Muscle of back (tissue), 11 donors: ENCODE results near the gene HSDL2. TPM values are rescaled to one million over a fixed set of nuclear protein-coding genes. Genes with fewer than 3 reads are reported as not detected.

Source experiments
- DNase-seq, 3 donors: peaks; one replicate each; pipeline versions ENCODE4 v3.0.0 to v3.0.0-alpha.2; 2013
- polyA plus RNA-seq, 10 donors: library from polyadenylated mRNA; unstranded; fragments of 120-200 nt; gene quantifications; one replicate each; pipeline ENCODE4 v1.2.1, GENCODE V29; 2013; ENCODE audit not compliant: insufficient read length in 10 of 10

HSDL2 gene
- polyA plus RNA-seq, 10 donors = 58.9 to 79.8 (median 68.5) TPM

DNA sequence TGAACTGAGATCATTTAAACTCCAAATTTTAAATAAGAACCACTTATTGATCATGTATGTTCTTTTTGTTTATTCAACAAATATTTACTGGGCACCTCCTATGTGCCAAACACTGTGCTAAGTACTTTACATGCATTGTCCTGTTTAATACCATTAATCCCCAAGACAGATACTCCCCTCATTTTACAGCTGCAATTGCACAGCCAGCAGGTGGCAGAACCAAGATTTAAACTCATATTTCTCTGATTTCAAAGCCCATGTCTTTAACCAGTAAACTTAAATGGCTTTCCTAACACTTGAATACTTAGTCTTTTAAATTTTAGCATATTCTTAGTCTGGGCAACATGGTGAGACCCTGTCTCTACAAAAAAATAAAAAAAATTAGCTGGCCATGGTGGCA is 63.3 kb downstream of the HSDL2 start:
- peak in 2 of 3 donors; percentile 2 for DNase-seq

DNA sequence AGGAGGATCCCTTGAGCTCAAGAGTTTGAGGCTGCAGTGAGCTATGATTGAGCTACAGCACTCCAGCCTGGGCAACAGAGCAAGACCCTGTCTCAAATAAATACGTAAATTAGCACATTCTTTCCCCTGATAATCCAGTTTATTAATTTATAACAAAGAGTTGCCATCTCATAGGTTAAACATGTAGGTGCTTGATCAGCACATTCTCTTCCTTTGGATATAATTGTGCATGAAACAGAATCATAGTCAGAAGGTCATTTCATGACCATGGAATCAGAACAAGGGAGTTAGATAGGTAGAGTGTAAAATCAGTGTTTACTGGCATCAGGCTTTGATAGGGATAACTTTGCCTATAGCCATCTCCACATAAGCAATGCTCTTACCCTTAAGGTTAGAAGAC is 63.7 kb downstream of the HSDL2 start:
- no peak for DNase-seq

DNA sequence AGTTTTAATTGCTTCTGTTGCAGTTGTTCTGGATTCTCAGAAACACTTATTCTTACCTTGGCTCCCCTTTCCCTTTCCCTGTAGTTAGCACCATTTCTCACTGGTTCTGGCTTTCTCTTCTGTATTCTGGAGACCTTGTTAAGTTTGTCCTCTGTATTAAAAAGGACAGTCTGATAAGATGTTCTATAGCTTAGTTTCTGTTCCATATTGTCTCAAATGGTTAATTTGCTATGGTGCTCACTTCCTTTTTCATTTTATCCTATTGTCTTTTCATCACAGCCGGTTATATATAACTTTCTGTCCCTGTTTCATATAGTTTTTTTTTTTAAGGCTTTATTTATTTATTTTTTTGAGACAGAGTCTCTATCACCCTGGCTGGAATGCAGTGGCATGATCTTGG is 65.3 kb downstream of the HSDL2 start:
- DNase-seq = no peak

DNA sequence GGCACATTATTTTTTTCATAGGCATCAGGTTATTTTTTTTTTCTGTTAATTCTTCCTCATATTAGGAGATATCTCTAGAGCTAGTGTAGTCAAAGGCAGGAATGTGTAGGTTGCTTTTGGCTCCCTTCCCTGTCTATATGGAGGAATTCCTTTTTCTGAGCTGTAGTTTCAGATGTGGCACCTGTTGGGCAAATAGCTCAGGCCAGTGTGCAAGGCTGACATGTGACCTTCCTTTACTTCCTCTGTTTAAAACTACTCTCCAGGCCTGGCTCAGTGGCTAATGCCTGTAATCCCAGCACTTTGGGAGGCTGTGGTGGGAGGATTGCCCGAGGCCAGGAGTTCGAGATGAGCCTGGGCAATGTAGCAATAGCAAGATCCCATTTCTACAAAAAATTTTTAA is 66.2 kb downstream of the HSDL2 start:
- no peak for DNase-seq

DNA sequence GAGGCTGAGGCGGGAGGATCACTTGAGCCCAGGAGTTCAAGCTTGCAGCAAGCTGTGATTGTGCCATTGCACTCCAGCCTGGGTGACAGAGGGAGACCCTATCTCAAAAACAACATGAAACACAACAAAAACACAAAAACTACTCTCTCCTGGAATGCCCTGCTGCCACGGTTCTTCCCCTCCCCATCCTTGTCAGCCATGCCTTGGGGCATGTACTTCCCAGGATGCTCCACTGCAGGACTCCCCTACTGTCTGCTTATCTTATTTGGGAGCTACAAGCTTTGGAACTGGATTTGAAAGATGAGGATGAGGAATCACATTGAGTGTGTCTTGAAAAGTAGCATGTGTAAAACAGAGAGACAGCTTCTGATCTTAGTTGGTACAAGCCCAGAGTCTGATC is 66.6 kb downstream of the HSDL2 start:
- no peak for DNase-seq

DNA sequence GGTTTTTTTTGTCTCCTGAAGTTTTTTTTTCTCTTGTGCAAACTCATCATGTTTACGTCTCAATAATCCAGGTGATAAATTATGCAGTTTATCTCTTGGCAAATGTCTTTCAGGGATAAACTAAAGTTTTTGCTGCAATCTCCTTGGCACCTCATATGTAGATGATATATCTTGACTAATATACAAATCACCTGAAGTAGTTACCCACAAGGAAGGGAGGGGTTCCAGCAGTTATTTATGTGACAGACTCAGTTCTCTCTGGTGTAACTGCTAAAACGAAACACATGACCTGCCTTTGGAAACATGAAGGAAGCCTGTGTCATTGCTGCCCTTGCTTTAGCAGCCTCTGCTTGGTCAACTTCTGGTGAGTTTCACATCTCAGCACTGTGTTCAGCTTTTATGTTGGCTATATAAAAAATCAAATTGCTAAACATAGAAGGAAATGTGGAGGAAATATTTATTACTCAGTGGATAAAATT is 67.4 kb downstream of the HSDL2 start:
- DNase-seq = peak in 2 of 3 donors; percentile 4 to 21

DNA sequence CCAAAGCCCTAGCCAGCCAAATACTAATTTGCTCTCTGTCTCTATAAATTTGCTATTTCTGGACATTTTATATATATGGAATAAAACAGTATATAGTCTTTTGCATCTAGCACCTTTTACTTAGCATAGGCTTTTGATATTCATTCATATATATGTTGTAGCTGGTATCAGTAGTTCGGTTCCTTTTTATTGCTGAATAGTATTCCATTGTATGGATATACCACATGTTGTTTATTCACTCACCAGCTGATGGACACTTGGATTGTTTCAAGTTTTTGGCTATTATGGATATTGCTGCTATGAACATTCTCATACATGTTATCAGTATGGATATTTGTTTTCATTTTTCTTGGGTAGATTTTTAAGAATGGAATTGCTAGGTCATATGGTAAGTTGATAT is 82.9 kb downstream of the HSDL2 start:
- no peak for DNase-seq

DNA sequence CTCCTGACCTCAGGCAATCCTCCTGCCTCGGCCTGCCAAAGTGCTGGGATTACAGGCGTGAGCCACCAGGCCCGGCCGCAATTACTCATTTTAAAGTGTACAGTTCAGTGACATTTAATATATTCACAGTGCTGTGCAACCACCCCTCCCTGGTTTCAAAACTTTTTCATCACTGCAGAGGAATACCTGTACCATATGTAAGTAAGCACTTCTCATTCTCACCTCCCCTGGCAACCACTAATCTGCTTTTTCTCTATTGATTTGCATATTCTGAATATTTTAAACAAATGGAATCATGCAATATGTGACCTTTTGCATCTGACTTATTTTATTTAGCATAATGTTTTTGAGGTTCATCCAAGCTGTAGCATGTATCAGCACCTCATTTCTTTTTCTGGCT is 85.4 kb downstream of the HSDL2 start:
- no peak for DNase-seq

DNA sequence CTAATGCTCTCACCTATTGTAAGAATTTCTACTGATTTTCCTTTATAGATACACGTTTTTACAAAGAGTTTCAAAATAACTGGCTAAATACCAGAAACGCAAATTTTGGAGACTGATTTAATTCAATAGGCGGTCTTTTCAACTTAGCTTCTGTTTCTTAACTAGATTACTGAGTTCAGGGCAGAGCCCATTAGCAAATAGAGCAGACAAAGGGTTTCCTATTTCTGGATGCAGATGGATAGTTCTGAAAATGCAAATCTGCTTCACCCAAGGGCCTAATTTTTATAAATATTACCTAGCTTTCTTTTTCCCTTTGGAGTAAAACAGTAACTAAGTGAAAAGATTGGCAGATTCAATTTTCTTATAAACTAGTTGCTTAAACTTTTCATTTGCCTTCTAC is 93.1 kb downstream of the HSDL2 start:
- DNase-seq = no peak

DNA sequence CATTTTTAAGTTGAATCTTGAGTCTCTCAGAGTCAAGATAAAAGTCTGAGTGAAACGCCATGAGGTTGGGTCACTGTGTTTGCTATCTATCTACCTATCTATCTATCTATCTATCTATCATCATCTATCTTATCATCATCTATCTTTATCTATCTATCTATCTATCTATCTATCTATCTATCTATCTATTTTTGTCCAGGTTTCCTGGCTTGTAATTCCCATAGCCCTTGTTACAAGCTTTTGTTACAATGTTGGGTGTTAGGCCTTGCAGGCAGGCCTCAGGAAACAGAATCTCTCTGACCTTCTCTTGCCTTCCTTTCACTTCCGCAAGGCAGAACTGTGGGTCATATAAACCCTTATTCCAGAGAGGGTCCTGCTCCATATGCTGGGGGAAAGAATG is 94.1 kb downstream of the HSDL2 start:
- no peak for DNase-seq

DNA sequence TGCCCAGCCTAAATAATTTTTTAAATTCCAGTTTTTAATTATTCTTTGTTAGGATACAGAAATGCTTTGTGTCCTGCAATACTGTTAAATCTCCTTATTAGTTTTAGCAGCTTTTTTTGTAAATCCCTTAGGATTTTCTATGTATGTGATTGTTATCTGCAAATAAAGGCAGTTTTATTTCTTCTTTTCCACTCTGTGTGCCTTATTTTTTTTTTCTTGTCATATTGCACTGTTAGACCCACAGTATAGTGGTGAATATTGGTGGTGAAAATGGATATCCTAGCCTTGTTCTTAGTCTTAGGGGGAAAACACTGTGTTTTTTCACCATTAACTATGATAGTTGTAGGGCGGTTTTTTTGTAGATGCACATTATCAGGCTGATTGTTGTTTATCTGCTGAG is 95.4 kb downstream of the HSDL2 start:
- no peak for DNase-seq

DNA sequence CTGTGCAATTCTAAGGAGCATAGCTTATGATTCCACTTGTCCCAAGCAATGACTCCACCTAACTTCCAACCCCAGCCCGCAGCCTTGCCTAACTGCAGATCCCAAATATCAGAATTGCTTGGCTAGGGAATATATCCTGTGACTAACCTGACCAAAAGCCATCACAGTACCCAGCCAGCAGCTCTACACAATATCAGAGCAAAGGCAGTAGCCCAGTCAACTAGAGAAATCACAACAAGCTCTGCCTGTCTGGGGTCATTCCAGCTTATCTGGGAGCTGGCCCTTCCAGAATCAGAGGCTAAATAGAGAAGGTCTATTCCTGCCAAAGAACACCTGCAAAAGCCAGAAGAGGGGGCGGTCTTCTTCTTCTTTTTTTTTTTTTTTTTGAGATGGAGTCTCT is 97.4 kb downstream of the HSDL2 start:
- DNase-seq = no peak

DNA sequence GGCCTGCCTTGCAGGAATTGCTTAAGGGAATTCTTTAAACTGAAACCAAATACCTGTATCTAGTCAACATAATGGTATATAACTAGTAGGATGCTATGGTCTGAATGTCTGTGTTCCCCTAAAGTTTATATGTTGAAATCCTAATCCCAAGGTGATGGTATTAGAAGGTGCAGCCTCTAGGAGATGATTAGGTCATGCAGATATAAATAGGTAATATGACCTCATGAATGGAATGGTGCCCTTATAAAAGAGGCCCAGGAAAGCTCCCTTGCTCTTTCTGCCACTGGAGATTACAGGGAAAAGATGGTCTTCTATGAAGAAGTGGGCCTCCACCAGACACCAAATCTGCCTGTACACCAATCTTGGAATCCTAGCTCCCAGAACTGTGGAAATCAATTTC is 99.3 kb downstream of the HSDL2 start:
- no peak for DNase-seq

DNA sequence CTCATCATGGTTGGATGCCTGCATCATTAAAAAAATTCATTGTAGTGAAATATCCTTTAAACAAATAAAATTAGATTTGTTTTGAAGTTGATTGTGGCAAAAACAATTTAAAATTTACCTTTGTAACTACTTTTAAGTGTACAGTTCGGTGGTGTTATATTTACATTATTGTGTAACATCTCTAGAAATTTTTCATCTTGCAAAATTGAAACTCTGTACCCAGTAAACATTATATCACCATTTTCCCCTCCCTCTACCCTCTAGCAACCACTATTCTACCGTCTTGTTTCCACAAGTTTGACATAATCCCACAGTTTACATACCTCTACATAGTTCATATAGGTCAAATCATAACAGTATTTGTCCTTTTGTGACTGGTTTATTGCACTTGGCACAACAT is 104.7 kb downstream of the HSDL2 start:
- no peak for DNase-seq

DNA sequence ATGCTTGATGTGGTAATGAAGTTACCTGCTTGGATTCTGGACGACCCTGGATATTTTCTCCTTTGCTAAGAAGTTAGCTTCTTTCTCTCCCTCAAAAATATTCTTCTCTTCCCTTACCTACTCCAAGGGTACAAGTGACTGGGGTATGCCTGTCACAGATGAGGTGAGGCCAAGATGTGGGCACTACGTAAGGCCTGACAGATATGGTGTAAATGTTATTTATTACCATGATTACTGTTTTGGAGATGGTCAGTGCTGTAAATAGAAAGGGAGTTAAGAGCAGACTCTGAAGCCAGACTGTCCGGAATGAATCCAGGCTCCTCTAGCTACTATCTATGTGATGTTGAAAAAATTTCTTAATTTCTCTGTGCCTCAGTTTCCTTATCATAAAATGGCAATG is 105.7 kb downstream of the HSDL2 start:
- no peak for DNase-seq

DNA sequence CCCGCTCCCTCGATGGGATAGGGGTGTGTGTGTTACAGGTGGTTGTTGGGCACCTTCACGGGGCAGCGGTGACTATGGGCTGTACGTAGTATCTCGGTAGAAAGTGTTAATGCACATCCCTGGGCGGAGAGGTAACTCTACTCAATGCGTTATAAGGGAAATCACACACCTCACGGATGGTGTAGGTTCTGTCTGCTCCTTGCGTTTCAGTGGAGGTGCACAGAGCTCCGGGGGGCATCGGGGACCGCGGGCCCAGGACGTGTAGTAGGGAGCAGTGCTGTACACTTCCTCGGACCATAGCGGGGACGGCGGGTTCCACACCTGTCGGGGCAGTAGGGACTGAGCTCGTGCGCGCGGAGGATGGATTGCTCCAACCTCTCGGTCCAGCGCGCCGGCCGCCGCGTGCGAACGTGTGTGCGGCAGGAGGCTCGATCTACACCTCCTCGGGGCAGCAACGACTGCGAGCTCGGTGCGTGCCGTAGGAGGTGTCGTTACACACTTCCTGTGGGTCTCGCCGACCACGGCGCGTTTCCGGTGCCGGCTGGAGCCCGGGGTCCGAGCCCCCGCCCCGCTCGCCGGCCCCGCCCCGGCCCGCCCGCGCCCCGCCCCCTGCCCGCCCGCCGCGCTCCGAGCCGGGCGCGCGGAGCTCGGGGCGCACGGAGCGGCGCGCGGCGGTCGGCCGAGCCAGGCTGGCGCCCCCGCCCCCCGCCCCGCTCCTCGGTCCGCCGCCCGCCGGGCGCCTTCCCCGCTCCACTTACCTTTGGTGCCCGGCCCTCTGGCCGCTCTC is 106.5 kb downstream of the HSDL2 start, which contains the start of gene KIAA1958:
KIAA1958 (plus strand) TSS at position 607 of the 787 bp plus-strand sequence. CDS start 87,254 bp downstream, outside the sequence.
- peak; percentile 59 to 89 (median 80) for DNase-seq

DNA sequence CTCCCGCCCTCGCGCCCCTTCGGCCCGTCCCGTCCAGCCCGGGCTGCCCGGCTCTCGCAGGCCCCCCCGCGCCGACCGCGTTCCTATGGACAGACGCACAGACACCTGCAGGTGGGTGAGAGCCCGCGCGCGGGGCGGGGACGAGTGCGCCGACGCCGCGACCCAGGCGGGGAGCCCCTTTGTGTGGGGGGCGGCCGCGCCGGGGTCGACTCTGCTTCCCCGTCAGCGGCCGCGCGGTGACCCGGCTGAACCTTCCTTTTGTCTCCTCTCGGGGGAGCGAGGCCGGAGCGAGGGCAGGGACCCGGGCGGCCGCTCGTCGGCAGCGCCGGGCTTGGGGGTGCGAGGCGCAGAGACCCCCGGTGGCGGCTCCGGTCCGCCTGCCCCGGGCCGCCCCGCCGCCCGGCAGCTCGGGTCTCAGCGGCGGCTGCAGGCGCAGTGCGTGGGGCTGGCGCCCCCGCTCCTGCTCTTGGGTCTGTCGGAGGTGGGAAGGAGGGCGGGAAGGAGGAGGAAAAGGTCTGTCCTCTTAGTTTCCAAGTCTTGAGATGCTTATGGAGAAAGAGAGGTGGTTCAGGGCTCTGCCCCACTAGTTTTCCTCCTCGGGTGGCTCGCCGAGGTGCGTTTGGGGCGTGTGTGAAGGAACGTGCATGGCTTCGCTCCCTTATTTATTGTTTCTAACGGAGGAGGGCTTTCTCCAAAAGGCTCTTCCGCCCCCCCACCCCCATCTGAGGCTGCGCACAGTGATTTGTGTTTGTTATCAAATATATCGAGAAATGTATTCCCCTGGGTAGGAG is 107.3 kb downstream of the HSDL2 start:
- DNase-seq = peak; percentile 45 to 86 (median 60)

DNA sequence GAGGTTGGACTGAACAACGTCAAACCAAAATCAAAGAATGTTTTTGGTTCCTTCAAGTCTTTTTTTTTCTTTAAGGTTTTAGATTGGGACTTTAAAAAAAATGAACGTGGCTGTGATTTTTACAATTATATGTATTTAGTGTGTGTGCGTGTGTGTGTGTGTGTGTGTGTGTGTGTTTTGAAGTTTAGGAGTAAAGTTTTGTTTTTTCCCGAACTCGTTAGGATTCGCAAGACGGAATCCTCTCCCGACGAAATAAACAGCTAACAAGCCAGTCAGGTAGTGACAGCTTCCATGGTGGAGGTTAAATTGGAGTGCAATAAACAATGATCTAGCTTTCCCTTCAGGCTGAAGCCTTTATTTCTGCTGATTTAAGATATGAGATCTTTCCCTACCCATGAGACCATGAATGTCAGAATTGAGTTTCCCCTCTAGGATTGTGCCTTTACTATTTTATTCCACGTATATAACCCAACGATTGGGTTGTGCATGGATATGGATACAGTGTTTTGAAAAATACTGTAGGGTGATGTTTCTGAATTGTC is 108.0 kb downstream of the HSDL2 start:
- DNase-seq = peak in 2 of 3 donors; percentile 2 to 8

DNA sequence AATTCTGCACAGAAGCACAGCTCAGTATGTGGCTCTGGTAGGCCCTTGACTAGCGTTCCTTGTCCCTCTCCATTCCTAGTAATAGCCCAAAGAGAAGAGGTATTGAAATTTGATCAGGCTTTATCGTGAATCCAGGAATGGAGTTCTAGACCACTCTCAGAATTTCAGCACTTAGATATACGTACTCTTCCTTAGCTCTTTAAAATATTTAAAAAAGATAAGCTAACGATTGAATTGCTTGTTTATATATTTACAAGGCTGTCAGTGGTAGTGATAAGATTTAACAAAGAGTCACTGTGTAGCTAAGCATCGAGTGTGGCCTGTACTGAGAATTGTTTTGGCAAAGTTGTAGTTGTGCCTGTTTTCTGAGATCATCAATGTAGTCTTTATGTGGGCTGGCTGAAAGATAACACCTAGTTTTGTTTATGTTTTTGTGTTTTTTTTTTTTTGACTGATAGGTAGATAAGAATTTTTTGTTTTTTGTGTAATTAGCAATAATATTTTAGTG is 109.2 kb downstream of the HSDL2 start:
- no peak for DNase-seq

DNA sequence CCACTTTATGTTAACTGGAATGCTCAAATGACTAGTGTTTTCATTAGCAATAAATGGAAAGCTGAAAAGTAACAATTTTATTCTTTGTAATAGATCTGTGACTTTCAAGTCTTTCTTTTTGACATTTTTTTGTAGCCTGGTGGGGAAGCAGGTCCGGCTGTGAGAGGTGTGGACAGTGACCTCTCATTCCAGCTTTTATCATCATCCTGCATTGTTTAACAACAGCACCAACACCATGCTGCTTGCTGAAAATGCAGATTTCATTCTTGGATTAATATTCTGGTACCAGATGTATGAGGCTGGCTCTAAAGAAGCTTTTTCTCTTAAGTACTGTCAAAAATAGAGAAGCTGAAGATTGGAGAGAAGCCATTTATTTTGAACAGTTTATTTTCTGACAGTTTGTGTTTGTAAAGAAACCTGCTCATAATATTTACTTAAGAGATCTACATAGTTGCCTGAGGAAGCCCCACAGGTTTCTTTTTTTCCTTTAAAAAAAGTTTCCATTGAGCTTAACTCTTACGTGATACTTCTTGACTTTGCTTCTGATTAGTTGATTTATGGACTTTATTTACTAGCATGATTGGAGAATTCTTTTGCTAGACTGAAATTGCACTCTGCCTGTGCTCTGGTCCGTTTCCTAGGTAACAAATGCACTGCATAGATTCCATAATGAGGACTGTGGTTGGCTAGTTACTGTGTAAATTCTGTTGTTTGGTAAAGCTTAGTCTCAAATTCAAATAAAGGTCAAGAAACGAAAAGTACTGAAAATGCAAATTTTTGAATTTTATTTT is 110.2 kb downstream of the HSDL2 start:
- DNase-seq = no peak

DNA sequence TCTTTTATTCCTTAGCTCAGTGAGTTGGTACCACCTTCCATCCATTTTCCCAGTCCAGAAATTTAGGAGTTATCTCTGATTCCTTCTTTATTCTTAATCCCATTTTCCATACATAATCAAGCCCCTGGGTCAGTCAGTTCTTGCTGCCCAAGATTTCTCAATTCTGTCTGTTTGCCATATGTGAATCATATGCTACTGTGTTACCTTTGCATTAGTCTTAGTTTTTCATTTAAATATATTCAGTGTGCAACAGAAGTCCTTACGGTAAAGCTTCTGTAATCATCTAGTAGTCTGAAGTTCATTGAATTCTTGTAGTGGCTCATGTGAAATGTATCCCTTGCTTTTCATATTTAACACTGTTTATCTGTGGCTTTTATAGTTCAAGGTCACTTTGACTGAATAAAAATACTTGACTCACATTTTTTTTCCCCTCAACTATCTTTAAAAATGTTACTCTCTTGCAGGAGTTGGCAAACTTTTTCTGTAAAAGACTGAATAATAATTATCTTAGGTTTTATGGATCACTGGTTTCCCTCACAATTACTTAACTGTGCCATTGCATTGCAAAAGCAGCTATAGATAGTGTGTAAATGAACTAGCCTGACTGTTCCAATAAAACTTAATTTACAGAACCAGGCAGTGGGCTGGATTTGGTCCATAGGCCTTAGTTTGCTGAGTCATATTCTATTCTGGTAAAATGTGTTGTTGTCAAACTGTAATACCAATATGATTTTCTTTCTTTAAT is 113.7 kb downstream of the HSDL2 start:
- no peak for DNase-seq
